Panc1 (cell line): Measurements from ENCODE around the gene INVS. TPM values are rescaled to one million over a fixed set of nuclear protein-coding genes. Genes with fewer than 3 reads are reported as not detected.

Source experiments
- ATAC-seq: fragments of 200-7000 bp; cut with Tn5 transposase; 2 replicates; pipeline ENCODE4 v1.9.1; 2020; ENCODE audit warnings: mild to moderate bottlenecking, moderate library complexity
- BruUV-seq: library from RNA; stranded (reverse); fragments of 400-500 nt; replicated peaks from 2 replicates; lab custom pipeline; 2021; lab: Mats Ljungman, UMichigan
- CTCF ChIA-PET: fragments of 300-600 bp; sonication (Branson Sonifier 250); formaldehyde crosslinking; loops from one replicate; lab custom pipeline; 2022; ENCODE audit warnings: antibody characterized with exemption; lab: Charles Lee
- POLR2A ChIA-PET: fragments of 300-600 bp; sonication (Branson Sonifier 250); formaldehyde crosslinking; loops from one replicate; lab custom pipeline; 2022; ENCODE audit warnings: antibody characterized with exemption; lab: Charles Lee
- DNase-seq: peaks from one replicate; pipeline ENCODE4 v3.0.0-alpha.2; 2010; ENCODE audit warnings: low read depth, low spot score
- H3K27ac ChIP-seq: 2 replicates; pipeline ENCODE4 v1.5.1; 2011; ENCODE audit warnings: mild to moderate bottlenecking, low read length, inconsistent platforms
- H3K27me3 ChIP-seq: fragments of 200-500 bp; sonication (Bioruptor generic); 2 replicates; pipeline ENCODE4 v1.6.0; 2014; ENCODE audit warnings: low read length, inconsistent platforms; ENCODE audit not compliant: control insufficient read depth, insufficient read depth
- H3K36me3 ChIP-seq: fragments of 200-500 bp; sonication (Bioruptor generic); 2 replicates; pipeline ENCODE4 v1.5.1; 2014; ENCODE audit warnings: inconsistent platforms, mild to moderate bottlenecking, low read length, moderate library complexity; ENCODE audit not compliant: control insufficient read depth, insufficient read depth
- H3K4me1 ChIP-seq: 2 replicates; pipeline ENCODE4 v1.5.1; 2011; ENCODE audit warnings: inconsistent platforms, mild to moderate bottlenecking, low read length, moderate library complexity; ENCODE audit not compliant: control insufficient read depth, insufficient read depth
- H3K4me3 ChIP-seq, 2 experiments: 2 replicates each; pipeline ENCODE4 v1.5.1; 2011 to 2012; ENCODE audit warnings: low read depth in 2 of 2, low read length in 2 of 2, mild to moderate bottlenecking in 2 of 2, inconsistent platforms in 1 of 2, moderate library complexity in 1 of 2
- H3K9me3 ChIP-seq: fragments of 200-500 bp; sonication (Bioruptor generic); 2 replicates; pipeline ENCODE4 v1.5.1; 2014; ENCODE audit warnings: low read depth, mild to moderate bottlenecking, inconsistent platforms, low read length, moderate library complexity; ENCODE audit not compliant: control insufficient read depth, insufficient read depth
- CTCF ChIP-seq: fragments of 450-650 bp; IDR thresholded peaks from 2 replicates; pipeline ENCODE4 v1.5.1; 2017; ENCODE audit warnings: mild to moderate bottlenecking
- POLR2AphosphoS5 ChIP-seq: IDR thresholded peaks from 2 replicates; pipeline ENCODE4 v1.6.1; 2012; ENCODE audit warnings: mild to moderate bottlenecking, low read depth, low read length, moderate library complexity
- SIN3A ChIP-seq: IDR thresholded peaks from 2 replicates; pipeline ENCODE4 v1.6.1; 2012; ENCODE audit warnings: low read depth, mild to moderate bottlenecking, low read length, moderate library complexity, borderline replicate concordance; ENCODE audit not compliant: insufficient read depth
- TCF7L2 ChIP-seq: IDR thresholded peaks from 2 replicates; pipeline ENCODE4 v1.6.1; 2011; ENCODE audit warnings: mild to moderate bottlenecking, low read depth, low read length, inconsistent platforms
- in situ Hi-C: cut with HindIII; loops from 2 replicates; pipeline ENCODE4 v1.10.0; 2016; ENCODE audit warnings: low sequenced_read_pairs, low pct_unique_long_range_greater_than_20kb
- intact Hi-C: fragments of 100-400 bp; cut with micrococcal nuclease; formaldehyde crosslinking; loops from one replicate; pipeline ENCODE4 v1.10.0; 2022; ENCODE audit not compliant: unreplicated experiment
- total RNA-seq: library from RNA; stranded (reverse); gene quantifications from one replicate; pipeline ENCODE4 v1.2.1, GENCODE V29; 2021; ENCODE audit not compliant: unreplicated experiment
- TF ChIP-seq, protein P1 (sequence below), 2 experiments: IDR thresholded peaks; 2 replicates each; pipeline ENCODE4 v1.6.1; 2011 to 2012; ENCODE audit warnings: low read depth in 2 of 2, control low read depth in 1 of 2, low read length in 1 of 2, mild to moderate bottlenecking in 1 of 2, moderate library complexity in 1 of 2; ENCODE audit not compliant: insufficient read depth in 1 of 2

INVS gene
- total RNA-seq, 1 experiment from 2014 or later: 8.2 TPM

DNA sequence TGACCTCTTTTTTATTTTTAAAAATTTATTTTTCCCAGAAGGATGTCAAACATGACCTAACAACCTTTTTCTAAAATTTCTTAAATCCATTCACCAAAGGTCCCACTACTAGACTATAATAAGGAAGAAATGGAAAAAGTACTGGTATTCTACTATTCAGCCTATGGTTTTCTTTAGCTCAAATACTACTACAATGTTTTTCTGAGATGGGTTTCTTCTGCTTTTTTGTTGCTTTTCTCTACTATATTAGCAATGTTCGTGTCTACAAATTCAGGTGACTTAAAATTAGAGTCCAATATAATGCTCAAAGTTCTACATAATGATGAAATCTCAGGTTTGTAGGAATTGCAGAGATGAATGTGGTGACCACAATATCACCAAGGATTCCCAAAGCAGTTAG lies 8.2 kb upstream of the INVS start:
- BruUV-seq: no TSS peak
- DNase-seq: no peak
- POLR2A ChIA-PET: no interaction called here
- Histone ChIP-seq H3K27me3 (no peaks in the 10 kb centered on the region), H3K9me3 (no peaks in the 10 kb centered on the region), H3K27ac (no peak overlapping the region), H3K4me1 (peaks cover 3% of the 10 kb centered on the region; the same call in 1 of the 2 replicates), H3K36me3 (no peaks in the 10 kb centered on the region), H3K4me3 (no peak overlapping the region)
- no peak for ATAC-seq
- CTCF ChIA-PET: no interaction called here
- TF ChIP-seq POLR2AphosphoS5 (no peak), CTCF (no peak), SIN3A (no peak), TCF7L2 (no peak)
- TF ChIP-seq, protein P1, sequence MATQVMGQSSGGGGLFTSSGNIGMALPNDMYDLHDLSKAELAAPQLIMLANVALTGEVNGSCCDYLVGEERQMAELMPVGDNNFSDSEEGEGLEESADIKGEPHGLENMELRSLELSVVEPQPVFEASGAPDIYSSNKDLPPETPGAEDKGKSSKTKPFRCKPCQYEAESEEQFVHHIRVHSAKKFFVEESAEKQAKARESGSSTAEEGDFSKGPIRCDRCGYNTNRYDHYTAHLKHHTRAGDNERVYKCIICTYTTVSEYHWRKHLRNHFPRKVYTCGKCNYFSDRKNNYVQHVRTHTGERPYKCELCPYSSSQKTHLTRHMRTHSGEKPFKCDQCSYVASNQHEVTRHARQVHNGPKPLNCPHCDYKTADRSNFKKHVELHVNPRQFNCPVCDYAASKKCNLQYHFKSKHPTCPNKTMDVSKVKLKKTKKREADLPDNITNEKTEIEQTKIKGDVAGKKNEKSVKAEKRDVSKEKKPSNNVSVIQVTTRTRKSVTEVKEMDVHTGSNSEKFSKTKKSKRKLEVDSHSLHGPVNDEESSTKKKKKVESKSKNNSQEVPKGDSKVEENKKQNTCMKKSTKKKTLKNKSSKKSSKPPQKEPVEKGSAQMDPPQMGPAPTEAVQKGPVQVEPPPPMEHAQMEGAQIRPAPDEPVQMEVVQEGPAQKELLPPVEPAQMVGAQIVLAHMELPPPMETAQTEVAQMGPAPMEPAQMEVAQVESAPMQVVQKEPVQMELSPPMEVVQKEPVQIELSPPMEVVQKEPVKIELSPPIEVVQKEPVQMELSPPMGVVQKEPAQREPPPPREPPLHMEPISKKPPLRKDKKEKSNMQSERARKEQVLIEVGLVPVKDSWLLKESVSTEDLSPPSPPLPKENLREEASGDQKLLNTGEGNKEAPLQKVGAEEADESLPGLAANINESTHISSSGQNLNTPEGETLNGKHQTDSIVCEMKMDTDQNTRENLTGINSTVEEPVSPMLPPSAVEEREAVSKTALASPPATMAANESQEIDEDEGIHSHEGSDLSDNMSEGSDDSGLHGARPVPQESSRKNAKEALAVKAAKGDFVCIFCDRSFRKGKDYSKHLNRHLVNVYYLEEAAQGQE (IDR thresholded peaks at IDR 0.05; ENCODE audit: insufficient read depth in 1 of 2, low read depth in 2 of 2, low read length in 1 of 2): no peak
- intact Hi-C loops: no loop called here
- in situ Hi-C loops: no loop called here

- Histone ChIP-seq H3K27ac (no peak overlapping the region), H3K4me3 (no peak overlapping the region), H3K27me3 (no peaks in the 10 kb centered on the region), H3K36me3 (no peaks in the 10 kb centered on the region), H3K4me1 (peaks cover 3% of the 10 kb centered on the region; the same call in 1 of the 2 replicates), H3K9me3 (no peaks in the 10 kb centered on the region)
- ATAC-seq (no peak), DNase-seq (no peak)
- intact Hi-C loops: no loop called here
- ChIA-PET POLR2A (no interaction called here), CTCF (no interaction called here)
- TF ChIP-seq, protein P1 (IDR thresholded peaks at IDR 0.05; ENCODE audit: insufficient read depth in 1 of 2, low read depth in 2 of 2, low read length in 1 of 2): no peak
- TF ChIP-seq CTCF: no peak
- no peak for TF ChIP-seq TCF7L2
- no TSS peak for BruUV-seq
- in situ Hi-C loops: no loop called here
Measured at GRCh38 chr9:100091650-100092049, 7.4 kb upstream of the INVS start.
